ENCODE data around the gene CD86.

The CD86 gene

GRCh38 chr3:122169911-122170310 is 114.7 kb downstream of the CD86 start:
- no peak for DNase-seq
